ENCODE measurements around the gene PRPF40A.

The PRPF40A gene

GRCh38 chr2:152637251-152637650 lies 80.0 kb downstream of the PRPF40A start:
- no peak for TF ChIP-seq CTCF (IDR thresholded peaks at IDR 0.05; ENCODE audit: insufficient read depth, low read length, poor library complexity, severe bottlenecking)
- no peak for DNase-seq (ENCODE audit: extremely low read depth, insufficient read length)
- H3K4me3 ChIP-seq (replicated peaks; ENCODE audit: low read depth, low read length) = no peak overlapping the region
- no peaks in the 10 kb centered on the region for H3K27me3 ChIP-seq (replicated peaks; ENCODE audit: control insufficient read depth, insufficient read depth, low read length)
- H3K36me3 ChIP-seq (ENCODE audit: control insufficient read depth, insufficient read depth, low read length) = no peaks in the 10 kb centered on the region

- peak; percentile 79 for TF ChIP-seq CTCF (IDR thresholded peaks at IDR 0.05; ENCODE audit: insufficient read depth, low read length, poor library complexity, severe bottlenecking)
- no peaks in the 10 kb centered on the region for H3K27me3 ChIP-seq (replicated peaks; ENCODE audit: control insufficient read depth, insufficient read depth, low read length)
- DNase-seq (ENCODE audit: extremely low read depth, insufficient read length) = peak; percentile 42
- no peak overlapping the region for H3K4me3 ChIP-seq (replicated peaks; ENCODE audit: low read depth, low read length)
- H3K36me3 ChIP-seq (ENCODE audit: control insufficient read depth, insufficient read depth, low read length) = no peaks in the 10 kb centered on the region
Measured at GRCh38 chr2:152635635-152636298, 81.5 kb downstream of the PRPF40A start.

GRCh38 chr2:152632736-152633135 lies 84.5 kb downstream of the PRPF40A start:
- H3K4me3 ChIP-seq (replicated peaks; ENCODE audit: low read depth, low read length) = no peak overlapping the region
- DNase-seq (ENCODE audit: extremely low read depth, insufficient read length) = no peak
- TF ChIP-seq CTCF (IDR thresholded peaks at IDR 0.05; ENCODE audit: insufficient read depth, low read length, poor library complexity, severe bottlenecking) = no peak
- no peaks in the 10 kb centered on the region for H3K36me3 ChIP-seq (ENCODE audit: control insufficient read depth, insufficient read depth, low read length)
- no peaks in the 10 kb centered on the region for H3K27me3 ChIP-seq (replicated peaks; ENCODE audit: control insufficient read depth, insufficient read depth, low read length)

GRCh38 chr2:152630466-152630865 lies 86.8 kb downstream of the PRPF40A start:
- H3K4me3 ChIP-seq (replicated peaks; ENCODE audit: low read depth, low read length) = no peak overlapping the region
- TF ChIP-seq CTCF (IDR thresholded peaks at IDR 0.05; ENCODE audit: insufficient read depth, low read length, poor library complexity, severe bottlenecking) = no peak
- H3K36me3 ChIP-seq (ENCODE audit: control insufficient read depth, insufficient read depth, low read length) = no peaks in the 10 kb centered on the region
- DNase-seq (ENCODE audit: extremely low read depth, insufficient read length) = no peak
- H3K27me3 ChIP-seq (replicated peaks; ENCODE audit: control insufficient read depth, insufficient read depth, low read length) = no peaks in the 10 kb centered on the region

GRCh38 chr2:152629202-152629601 lies 88.1 kb downstream of the PRPF40A start:
- Histone ChIP-seq H3K4me3 (replicated peaks; ENCODE audit: low read depth, low read length) (no peak overlapping the region), H3K27me3 (replicated peaks; ENCODE audit: control insufficient read depth, insufficient read depth, low read length) (no peaks in the 10 kb centered on the region), H3K36me3 (ENCODE audit: control insufficient read depth, insufficient read depth, low read length) (no peaks in the 10 kb centered on the region)
- no peak for DNase-seq (ENCODE audit: extremely low read depth, insufficient read length)
- no peak for TF ChIP-seq CTCF (IDR thresholded peaks at IDR 0.05; ENCODE audit: insufficient read depth, low read length, poor library complexity, severe bottlenecking)
